ENCODE measurements around the gene PCBD1. TPM values are rescaled to one million over a fixed set of nuclear protein-coding genes. Genes with fewer than 3 reads are reported as not detected.

The PCBD1 gene
- total RNA-seq, 1 donor from 2014 or later, result 29.1 TPM

- no peaks in the 10 kb centered on the region for H3K36me3 Mint-ChIP-seq (ENCODE audit: unreplicated experiment)
- peaks cover 1% of the 10 kb centered on the region for H3K27me3 Mint-ChIP-seq (ENCODE audit: unreplicated experiment)
- H3K27ac Mint-ChIP-seq (ENCODE audit: unreplicated experiment), result no peak overlapping the region
- H3K4me1 Mint-ChIP-seq (ENCODE audit: low read depth, unreplicated experiment), result peaks cover 4% of the 10 kb centered on the region
- DNase-seq, result no peak
- H3K9me3 Mint-ChIP-seq (ENCODE audit: unreplicated experiment), result peaks cover 3% of the 10 kb centered on the region
- H3K4me3 Mint-ChIP-seq (ENCODE audit: unreplicated experiment), result no peak overlapping the region
- TF ChIP-seq CTCF (IDR thresholded peaks at IDR 0.05; ENCODE audit: partially characterized antibody, unreplicated experiment), result no peak
Observed at GRCh38 chr10:70896551-70896950, 8.2 kb upstream of the PCBD1 start.

GRCh38 chr10:70894416-70894815 is 6.1 kb upstream of the PCBD1 start:
- peaks cover 3% of the 10 kb centered on the region for H3K9me3 Mint-ChIP-seq (ENCODE audit: unreplicated experiment)
- H3K4me3 Mint-ChIP-seq (ENCODE audit: unreplicated experiment), result no peak overlapping the region
- no peak for TF ChIP-seq CTCF (IDR thresholded peaks at IDR 0.05; ENCODE audit: partially characterized antibody, unreplicated experiment)
- peaks cover 1% of the 10 kb centered on the region for H3K27me3 Mint-ChIP-seq (ENCODE audit: unreplicated experiment)
- H3K4me1 Mint-ChIP-seq (ENCODE audit: low read depth, unreplicated experiment), result peaks cover 18% of the 10 kb centered on the region
- H3K27ac Mint-ChIP-seq (ENCODE audit: unreplicated experiment), result no peak overlapping the region
- DNase-seq, result no peak
- H3K36me3 Mint-ChIP-seq (ENCODE audit: unreplicated experiment), result no peaks in the 10 kb centered on the region

- H3K27ac Mint-ChIP-seq (ENCODE audit: unreplicated experiment), result no peak overlapping the region
- peaks cover 1% of the 10 kb centered on the region for H3K27me3 Mint-ChIP-seq (ENCODE audit: unreplicated experiment)
- H3K9me3 Mint-ChIP-seq (ENCODE audit: unreplicated experiment), result peaks cover 3% of the 10 kb centered on the region
Observed at GRCh38 chr10:70893227-70894006, 5.1 kb upstream of the PCBD1 start.

GRCh38 chr10:70892631-70893030 is 4.3 kb upstream of the PCBD1 start:
- no peak overlapping the region for H3K27ac Mint-ChIP-seq (ENCODE audit: unreplicated experiment)
- peaks cover 3% of the 10 kb centered on the region for H3K9me3 Mint-ChIP-seq (ENCODE audit: unreplicated experiment)
- peaks cover 18% of the 10 kb centered on the region for H3K4me1 Mint-ChIP-seq (ENCODE audit: low read depth, unreplicated experiment)
- no peaks in the 10 kb centered on the region for H3K36me3 Mint-ChIP-seq (ENCODE audit: unreplicated experiment)
- H3K4me3 Mint-ChIP-seq (ENCODE audit: unreplicated experiment), result no peak overlapping the region
- H3K27me3 Mint-ChIP-seq (ENCODE audit: unreplicated experiment), result peaks cover 1% of the 10 kb centered on the region
- no peak for DNase-seq
- no peak for TF ChIP-seq CTCF (IDR thresholded peaks at IDR 0.05; ENCODE audit: partially characterized antibody, unreplicated experiment)

More at GRCh38 chr10:70893227-70894006, 5.1 kb upstream of the PCBD1 start:
- Mint-ChIP-seq H3K36me3 (ENCODE audit: unreplicated experiment) (no peaks in the 10 kb centered on the region), H3K4me1 (ENCODE audit: low read depth, unreplicated experiment) (peaks cover 18% of the 10 kb centered on the region), H3K4me3 (ENCODE audit: unreplicated experiment) (no peak overlapping the region)
- TF ChIP-seq CTCF (IDR thresholded peaks at IDR 0.05; ENCODE audit: partially characterized antibody, unreplicated experiment), result no peak
- no peak for DNase-seq

- DNase-seq, result no peak
- TF ChIP-seq CTCF (IDR thresholded peaks at IDR 0.05; ENCODE audit: partially characterized antibody, unreplicated experiment), result no peak
- H3K27me3 Mint-ChIP-seq (ENCODE audit: unreplicated experiment), result peaks cover 4% of the 10 kb centered on the region
- H3K4me1 Mint-ChIP-seq (ENCODE audit: low read depth, unreplicated experiment), result peaks cover 19% of the 10 kb centered on the region
- no peak overlapping the region for H3K4me3 Mint-ChIP-seq (ENCODE audit: unreplicated experiment)
- peak overlapping the region; percentile 41 for H3K27ac Mint-ChIP-seq (ENCODE audit: unreplicated experiment)
- H3K9me3 Mint-ChIP-seq (ENCODE audit: unreplicated experiment), result peaks cover 3% of the 10 kb centered on the region
- H3K36me3 Mint-ChIP-seq (ENCODE audit: unreplicated experiment), result no peaks in the 10 kb centered on the region
Observed at GRCh38 chr10:70891627-70892026, 3.3 kb upstream of the PCBD1 start.

All from glutamatergic neuron (in vitro differentiated cells).